HG02943 (cell line): Measurements from ENCODE around the gene ANKRD18A.
"Not testable (repeated sequence)": the region's sequence is repeated elsewhere in the genome, so short reads cannot be mapped to it uniquely, and the experiment has no call there.

Source experiments
- ATAC-seq: cut with Tn5 transposase; IDR thresholded peaks from one replicate; pipeline ENCODE4 v1.9.1; 2021; ENCODE audit warnings: mild to moderate bottlenecking, low read depth, moderate library complexity; ENCODE audit not compliant: unreplicated experiment

Gene ANKRD18A

DNA sequence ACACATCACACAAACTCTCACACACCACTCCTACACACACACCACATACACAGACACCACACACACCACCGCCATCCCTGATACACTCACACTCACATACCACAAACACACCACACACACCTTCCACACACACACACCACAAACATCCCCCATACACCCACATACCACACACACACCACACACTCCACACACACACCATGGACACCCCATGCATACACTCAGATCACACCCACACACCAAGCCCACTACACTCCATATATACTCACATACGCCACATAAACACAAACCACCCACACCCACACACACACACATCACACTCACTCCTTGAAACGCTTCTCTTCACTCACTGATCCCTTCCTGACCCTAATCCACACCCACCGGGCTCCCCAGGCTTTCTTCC, 9.1 kb upstream of the ANKRD18A start:
- no peak for ATAC-seq

- ATAC-seq, result no peak
Measured at GRCh38 chr9:38626006-38626405, 5.6 kb upstream of the ANKRD18A start.

GRCh38 chr9:38622951-38623350, 2.6 kb upstream of the ANKRD18A start:
- ATAC-seq, result no peak

DNA sequence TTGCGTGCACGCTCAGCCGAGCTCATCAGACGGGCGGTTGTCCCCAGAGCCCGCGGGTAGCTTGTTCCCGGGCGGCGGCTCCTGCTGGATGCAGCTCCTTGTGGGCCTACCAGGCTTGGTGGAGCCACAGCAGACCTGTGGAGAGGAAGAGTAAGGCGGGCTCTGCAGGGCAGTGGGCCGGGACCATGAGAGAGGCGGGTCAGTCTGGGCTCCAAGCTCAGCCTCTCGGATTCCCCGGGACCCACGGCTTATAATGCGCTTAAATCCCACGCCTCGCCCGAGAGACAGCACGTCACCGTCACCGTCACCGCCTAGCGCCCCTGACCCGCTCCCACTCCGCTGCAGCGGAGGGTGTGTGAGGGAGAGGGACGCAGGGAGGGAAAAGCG, 1.9 kb upstream of the ANKRD18A start:
- ATAC-seq, result no peak

GRCh38 chr9:38621434-38622287, 1.3 kb upstream of the ANKRD18A start:
- peak; percentile 41 for ATAC-seq

- no peak for ATAC-seq
Measured at GRCh38 chr9:38619556-38620447, 594 bp downstream of the ANKRD18A start.

GRCh38 chr9:38598029-38598745, 22.2 kb downstream of the ANKRD18A start:
- not testable (repeated sequence) for ATAC-seq

DNA sequence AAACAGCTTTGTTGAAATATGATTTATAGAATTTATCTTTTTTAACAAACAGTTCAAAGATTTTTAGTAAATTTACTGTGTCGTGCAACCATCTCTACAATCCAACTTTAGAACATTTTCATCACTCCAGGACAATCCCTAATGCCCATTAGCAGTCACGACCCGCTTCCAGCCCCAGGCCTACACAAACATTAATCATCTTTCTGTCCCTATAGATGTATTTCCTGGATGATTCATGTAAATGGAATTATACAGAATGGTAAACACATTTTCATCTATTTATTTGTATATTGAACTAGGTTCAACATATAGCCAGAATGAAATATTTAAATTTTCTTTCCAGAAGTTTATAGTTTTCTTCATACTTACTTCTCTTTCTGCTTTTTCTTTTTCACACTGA, 25.3 kb downstream of the ANKRD18A start:
- not testable (repeated sequence) for ATAC-seq

DNA sequence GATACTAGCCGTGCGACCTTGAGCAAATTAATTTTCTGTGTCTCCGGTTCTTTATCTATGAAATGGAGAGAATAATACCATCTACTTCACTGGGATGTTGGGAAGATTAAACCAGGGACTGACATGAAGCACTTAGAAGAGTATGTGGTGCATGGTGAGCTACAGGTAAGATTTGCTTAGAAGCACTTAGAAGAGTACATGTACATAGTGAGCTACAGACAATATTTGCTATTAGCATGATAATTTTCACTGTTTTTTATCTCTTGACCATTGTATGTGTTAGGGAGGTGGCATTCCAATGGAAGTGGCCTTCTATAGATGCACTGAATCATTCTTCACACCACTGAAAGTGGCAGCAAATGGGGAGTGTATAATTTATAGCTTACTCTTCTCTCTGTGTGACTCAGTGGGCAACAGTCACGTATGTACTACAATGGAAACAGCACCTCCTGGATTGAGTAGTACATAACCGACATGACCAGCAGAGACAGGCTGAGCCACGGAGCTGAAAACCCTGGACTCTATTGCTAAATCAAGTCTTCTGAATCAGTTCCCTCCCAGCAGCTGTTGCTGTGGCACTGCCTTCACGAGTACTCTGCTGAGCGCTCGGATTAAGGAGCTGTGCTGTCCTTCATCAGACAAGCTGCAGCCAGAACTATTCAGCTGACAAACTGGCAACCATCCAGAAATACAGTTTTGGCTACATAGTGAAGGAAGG, 28.9 kb downstream of the ANKRD18A start:
- ATAC-seq, result not testable (repeated sequence)

- not testable (repeated sequence) for ATAC-seq
Measured at GRCh38 chr9:38583765-38584164, 36.6 kb downstream of the ANKRD18A start.

- ATAC-seq, result not testable (repeated sequence)
Measured at GRCh38 chr9:38580112-38580511, 40.3 kb downstream of the ANKRD18A start.

DNA sequence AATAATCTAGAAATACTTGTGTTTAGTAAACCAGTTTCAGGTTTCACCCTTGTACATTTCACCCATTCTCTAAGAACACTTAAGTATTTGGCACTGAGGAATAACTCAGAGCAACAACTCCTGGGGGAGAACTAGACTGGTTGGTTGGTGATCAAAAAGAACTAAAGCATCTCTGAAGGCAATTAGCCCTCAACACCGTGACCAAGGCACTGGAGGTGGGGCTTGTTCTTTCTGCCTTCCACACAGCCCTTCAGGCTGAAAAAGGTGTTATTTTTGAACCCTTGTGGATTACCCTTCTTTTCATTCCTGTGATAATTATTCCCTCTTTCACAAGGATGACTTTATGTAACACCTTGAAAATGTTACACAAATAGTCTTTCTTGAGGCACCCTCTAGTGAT, 44.2 kb downstream of the ANKRD18A start:
- ATAC-seq, result not testable (repeated sequence)

DNA sequence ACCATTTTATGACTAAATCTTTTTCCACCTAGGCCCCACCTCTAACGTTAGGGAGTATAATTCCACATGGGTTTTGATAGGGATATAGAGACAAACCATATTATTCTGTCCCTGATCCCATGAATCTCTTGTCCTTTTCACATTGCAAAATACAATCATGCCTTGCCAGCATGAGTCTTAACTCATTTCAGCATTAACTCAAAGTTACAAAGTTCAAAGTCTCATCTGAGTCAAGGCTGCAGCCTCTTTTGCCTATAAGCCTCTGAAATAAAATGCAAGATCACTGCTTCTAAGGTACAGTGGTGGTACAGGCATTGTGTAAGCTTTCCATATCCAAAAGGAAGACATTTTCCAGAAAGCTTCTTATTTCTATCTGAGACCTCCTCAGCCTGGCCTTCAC, 54.3 kb downstream of the ANKRD18A start:
- not testable (repeated sequence) for ATAC-seq

DNA sequence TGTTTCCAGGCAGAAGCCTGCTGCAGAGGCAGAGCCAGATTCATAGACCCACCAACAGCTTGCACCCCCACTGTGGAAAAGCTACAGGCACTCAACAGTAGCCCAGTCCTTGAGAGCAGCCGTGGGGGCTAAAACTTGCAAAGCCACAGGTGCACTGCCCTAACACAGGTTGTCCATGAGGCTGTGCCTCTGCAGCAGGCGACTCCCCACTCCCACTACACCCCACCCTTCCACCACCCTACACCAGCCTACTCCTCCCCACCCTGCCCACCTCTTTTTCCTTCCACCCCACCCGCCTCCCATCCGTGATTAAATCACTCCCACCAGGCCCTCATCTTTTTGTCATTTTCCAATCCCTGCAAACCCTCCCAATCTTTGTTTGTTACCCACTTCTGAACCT, 55.2 kb downstream of the ANKRD18A start:
- ATAC-seq, result not testable (repeated sequence)

- ATAC-seq, result not testable (repeated sequence)
Measured at GRCh38 chr9:38563911-38564310, 56.5 kb downstream of the ANKRD18A start.

DNA sequence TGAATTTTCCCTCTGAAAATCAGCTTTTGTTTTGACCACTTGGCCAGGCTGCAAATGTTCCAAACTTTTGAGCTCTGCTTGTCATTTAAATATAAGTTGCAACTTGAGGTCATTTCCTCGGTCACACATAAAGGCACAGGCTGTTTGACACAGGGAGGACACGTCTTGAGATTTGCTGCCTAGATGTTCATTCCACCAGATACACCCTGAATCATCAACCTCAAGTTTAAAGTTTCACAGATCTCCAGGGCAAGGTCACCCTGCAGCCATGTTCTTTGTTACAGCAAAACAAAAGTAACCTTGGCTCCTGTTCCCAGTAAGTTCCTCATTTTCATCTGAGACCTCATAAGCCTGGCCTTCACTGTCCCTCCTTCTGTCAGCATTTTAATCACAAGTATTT, 59.3 kb downstream of the ANKRD18A start:
- ATAC-seq, result not testable (repeated sequence)

DNA sequence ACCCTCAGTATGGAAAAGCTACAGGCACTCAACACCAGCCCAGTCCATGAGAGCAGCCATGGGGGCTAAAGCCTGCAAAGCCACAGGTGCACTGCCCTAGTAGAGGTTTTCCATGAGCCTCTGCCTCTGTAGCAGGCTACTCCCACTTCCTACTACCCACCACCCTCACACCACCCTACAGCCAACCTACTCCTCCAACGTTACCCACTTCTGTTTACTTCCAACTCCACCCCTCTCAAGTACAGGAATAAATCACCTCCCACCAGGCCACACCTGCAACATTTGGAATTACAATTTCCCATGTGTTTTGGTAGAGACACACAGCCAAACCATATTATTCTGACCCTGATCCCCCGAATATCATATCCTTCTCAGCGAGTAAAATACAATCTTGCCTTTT, 61.2 kb downstream of the ANKRD18A start:
- not testable (repeated sequence) for ATAC-seq

DNA sequence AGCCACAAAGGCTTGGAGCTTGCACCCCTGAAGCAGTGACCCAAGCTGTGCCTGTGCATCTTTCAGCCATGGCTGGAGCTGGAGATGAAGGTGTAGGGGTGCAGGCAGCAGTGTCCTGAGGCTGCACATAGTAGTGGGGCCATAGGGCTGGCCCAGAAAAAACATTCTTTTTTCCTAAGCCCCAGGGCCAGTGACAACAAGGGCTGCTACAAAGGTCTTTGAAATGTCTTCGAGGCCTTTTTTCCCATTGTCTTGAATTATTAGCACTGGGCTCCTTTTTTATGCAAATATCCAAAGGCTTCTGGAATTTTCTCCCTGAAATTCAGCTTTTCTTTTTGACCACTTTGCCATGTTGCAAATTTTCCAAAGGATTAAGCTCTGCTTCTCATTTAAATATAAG, 62.6 kb downstream of the ANKRD18A start:
- ATAC-seq, result not testable (repeated sequence)

- not testable (repeated sequence) for ATAC-seq
Measured at GRCh38 chr9:38554966-38555365, 65.4 kb downstream of the ANKRD18A start.

DNA sequence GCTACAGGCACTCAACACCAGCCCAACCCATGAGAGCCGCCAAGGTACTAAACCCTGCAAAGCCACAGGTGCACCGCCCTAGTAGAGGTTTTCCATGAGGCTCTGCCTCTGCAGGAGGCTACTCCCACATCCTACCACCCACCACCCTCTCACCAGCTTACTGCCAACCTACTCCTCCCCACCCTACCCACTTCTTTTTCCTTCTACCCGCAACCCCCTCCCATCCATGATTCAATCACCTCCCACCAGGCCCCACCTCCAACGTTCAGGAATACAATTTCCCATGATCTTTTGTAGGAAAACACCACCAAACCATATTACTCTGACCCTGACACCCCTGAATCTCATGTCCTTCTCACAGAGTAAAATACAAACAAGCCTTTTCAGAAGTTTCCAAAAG, 67.4 kb downstream of the ANKRD18A start:
- not testable (repeated sequence) for ATAC-seq
